CD4-positive, alpha-beta T cell (primary cell): ENCODE data around the gene AVPR2. TPM values are rescaled to one million over a fixed set of nuclear protein-coding genes. Genes with fewer than 3 reads are reported as not detected.

ENCODE experiments used
- ATAC-seq: fragments of 200-7000 bp; cut with Tn5 transposase; one replicate; pipeline ENCODE4 v1.10.0; 2022; ENCODE audit warnings: mild to moderate bottlenecking; ENCODE audit not compliant: poor library complexity
- CTCF ChIA-PET: fragments of 350-600 bp; sonication (Branson Sonifier 250); formaldehyde crosslinking; loops from one replicate; lab custom pipeline; 2021; ENCODE audit warnings: antibody characterized with exemption, inconsistent platforms; lab: Charles Lee
- POLR2A ChIA-PET: fragments of 350-600 bp; sonication (Branson Sonifier 250); formaldehyde crosslinking; loops from one replicate; lab custom pipeline; 2021; ENCODE audit warnings: antibody characterized with exemption, inconsistent platforms; lab: Charles Lee
- DNase-seq, 14 experiments: peaks; one replicate each; pipeline ENCODE4 v3.0.0-alpha.2; 2013 to 2020; ENCODE audit warnings: mixed read lengths in 2 of 14
- H3K27ac ChIP-seq, 2 donors: one replicate each; pipeline versions ENCODE4 v1.5.1 to v1.7.0; 2013; ENCODE audit warnings: low read length in 2 of 2, low read depth in 1 of 2, mild to moderate bottlenecking in 1 of 2
- H3K27me3 ChIP-seq, 2 experiments: 1 replicate in 1 of 2; 2 replicates in 1 of 2; pipeline versions ENCODE4 v1.6.1 to v1.7.0; 2013; ENCODE audit warnings: low read length in 2 of 2, control low read depth in 1 of 2, mild to moderate bottlenecking in 1 of 2, moderate library complexity in 1 of 2; ENCODE audit not compliant: insufficient read depth in 2 of 2, control insufficient read depth in 1 of 2
- H3K36me3 ChIP-seq: one replicate; pipeline ENCODE4 v1.6.1; 2013; ENCODE audit warnings: low read length, control low read depth; ENCODE audit not compliant: insufficient read depth
- H3K4me1 ChIP-seq: one replicate; pipeline ENCODE4 v1.6.1; 2013; ENCODE audit warnings: low read length, control low read depth; ENCODE audit not compliant: insufficient read depth
- H3K4me3 ChIP-seq: one replicate; pipeline ENCODE4 v1.5.1; 2013; ENCODE audit warnings: mild to moderate bottlenecking, low read length, moderate library complexity
- H3K9me3 ChIP-seq, 2 experiments: 1 replicate in 1 of 2; 2 replicates in 1 of 2; pipeline versions ENCODE4 v1.6.1 to v1.7.0; 2013; ENCODE audit warnings: low read length in 2 of 2, mild to moderate bottlenecking in 2 of 2, control low read depth in 1 of 2, moderate library complexity in 1 of 2; ENCODE audit not compliant: control insufficient read depth in 1 of 2, insufficient read depth in 1 of 2
- H3K27ac Mint-ChIP-seq: one replicate; pipeline ENCODE4 v1.8.0; 2020; ENCODE audit warnings: mixed read lengths
- H3K27me3 Mint-ChIP-seq: one replicate; pipeline ENCODE4 v1.8.0; 2021; ENCODE audit warnings: mixed read lengths
- H3K36me3 Mint-ChIP-seq: one replicate; pipeline ENCODE4 v1.8.0; 2021; ENCODE audit warnings: low read depth, mixed read lengths
- H3K4me1 Mint-ChIP-seq: one replicate; pipeline ENCODE4 v1.8.0; 2021; ENCODE audit warnings: low read depth, mixed read lengths
- H3K4me3 Mint-ChIP-seq: one replicate; pipeline ENCODE4 v1.8.0; 2020; ENCODE audit warnings: mild to moderate bottlenecking, mixed read lengths
- H3K9me3 Mint-ChIP-seq: one replicate; pipeline ENCODE4 v1.8.0; 2020; ENCODE audit warnings: mixed read lengths
- CTCF ChIP-seq: fragments of 200-600 bp; IDR thresholded peaks from one replicate; pipeline ENCODE4 v1.8.0; 2022; ENCODE audit warnings: antibody characterized with exemption, mild to moderate bottlenecking
- intact Hi-C, 2 experiments: fragments of 100-400 bp; cut with DNase I in 1 of 2; cut with micrococcal nuclease in 1 of 2; formaldehyde crosslinking; loops; one replicate each; pipeline versions ENCODE4 v1.15.1 to v1.9.0; 2023 to 2025; cut with DNase I, micrococcal nuclease
- total RNA-seq, 174 experiments: library from RNA in 2 of 174; stranded (reverse) in 2 of 174; gene quantifications; one replicate each; pipeline ENCODE4 v1.2.3 and lab custom pipeline; 2021 to 2026

Gene AVPR2
- total RNA-seq, 2 experiments from 2014 or later: not detected

- no peak overlapping the region for H3K27ac ChIP-seq
- peaks cover 56% of the 10 kb centered on the region for H3K36me3 ChIP-seq
- Mint-ChIP-seq H3K36me3 (peaks cover 36% of the 10 kb centered on the region), H3K4me3 (peak overlapping the region; percentile 42), H3K4me1 (peaks cover 16% of the 10 kb centered on the region), H3K27ac (peak overlapping the region; percentile 88), H3K27me3 (no peaks in the 10 kb centered on the region), H3K9me3 (no peaks in the 10 kb centered on the region)
- H3K4me1 ChIP-seq: peaks cover 11% of the 10 kb centered on the region
- DNase-seq: peak in 1 of 14 experiments; percentile 39
- intact Hi-C loops: loop anchor here in 1 of 2 experiments (1.0 kb wide), 1 partner anchor 14 kb away; no protein-coding TSS in a partner anchor
- H3K27me3 ChIP-seq: no peaks in the 10 kb centered on the region
- no peaks in the 10 kb centered on the region for H3K9me3 ChIP-seq
- ChIA-PET POLR2A (interaction anchor here (1.5 to 2.6 kb wide), 4 partner anchors 12 to 16 kb away, joined by 4 to 9 read pairs (median 6); no protein-coding TSS in a partner anchor), CTCF (no interaction called here)
- TF ChIP-seq CTCF: no peak
- H3K4me3 ChIP-seq: no peak overlapping the region
- peak; percentile 74 for ATAC-seq
These were observed 7.3 kb downstream of the AVPR2 start for GRCh38 chrX:153911798-153912197.

GRCh38 chrX:153913211-153913610 lies 8.7 kb downstream of the AVPR2 start:
- POLR2A ChIA-PET: interaction anchor here (1.9 kb wide), 1 partner anchor 11 kb away, joined by 5 read pairs; no protein-coding TSS in a partner anchor
- Mint-ChIP-seq H3K4me3 (no peak overlapping the region), H3K4me1 (peaks cover 16% of the 10 kb centered on the region), H3K27me3 (no peaks in the 10 kb centered on the region), H3K27ac (no peak overlapping the region), H3K36me3 (peaks cover 40% of the 10 kb centered on the region), H3K9me3 (no peaks in the 10 kb centered on the region)
- intact Hi-C loops: no loop called here
- H3K4me1 ChIP-seq: peaks cover 11% of the 10 kb centered on the region
- H3K36me3 ChIP-seq: peaks cover 64% of the 10 kb centered on the region
- no peaks in the 10 kb centered on the region for H3K9me3 ChIP-seq
- TF ChIP-seq CTCF: no peak
- no peak overlapping the region for H3K27ac ChIP-seq
- ATAC-seq: no peak
- CTCF ChIA-PET: no interaction called here
- H3K4me3 ChIP-seq: no peak overlapping the region
- no peak for DNase-seq
- H3K27me3 ChIP-seq: no peaks in the 10 kb centered on the region

- H3K9me3 Mint-ChIP-seq: no peaks in the 10 kb centered on the region
- no peak for ATAC-seq
- ChIA-PET POLR2A (no interaction called here), CTCF (no interaction called here)
- H3K36me3 Mint-ChIP-seq: peaks cover 40% of the 10 kb centered on the region
- TF ChIP-seq CTCF: no peak
- Histone ChIP-seq H3K27ac (no peak overlapping the region), H3K27me3 (no peaks in the 10 kb centered on the region), H3K9me3 (no peaks in the 10 kb centered on the region), H3K4me1 (peaks cover 11% of the 10 kb centered on the region), H3K4me3 (no peak overlapping the region), H3K36me3 (peaks cover 67% of the 10 kb centered on the region)
- H3K4me3 Mint-ChIP-seq: no peak overlapping the region
- DNase-seq: no peak
- H3K27ac Mint-ChIP-seq: no peak overlapping the region
- no peaks in the 10 kb centered on the region for H3K27me3 Mint-ChIP-seq
- intact Hi-C loops: no loop called here
- peaks cover 16% of the 10 kb centered on the region for H3K4me1 Mint-ChIP-seq
These were observed 9.2 kb downstream of the AVPR2 start for GRCh38 chrX:153913701-153914100.
